GM18511 (cell line): Measurements from ENCODE around the gene RUFY4.
A peak's percentile ranks its signal among the peaks of the same experiment; 100 is the strongest.
"Not testable (repeated sequence)": the region's sequence is repeated elsewhere in the genome, so short reads cannot be mapped to it uniquely, and the experiment has no call there.

ENCODE experiments used
- ATAC-seq: cut with Tn5 transposase; IDR thresholded peaks from one replicate; pipeline ENCODE4 v1.9.1; 2021; ENCODE audit warnings: mild to moderate bottlenecking, moderate library complexity; ENCODE audit not compliant: unreplicated experiment

RUFY4 gene

GRCh38 chr2:218030409-218031195 lies 38.5 kb upstream of the RUFY4 start:
- no peak for ATAC-seq

GRCh38 chr2:218031261-218031660 lies 37.8 kb upstream of the RUFY4 start:
- no peak for ATAC-seq

- ATAC-seq, result no peak
Measured at GRCh38 chr2:218031771-218032257, 37.2 kb upstream of the RUFY4 start.

DNA sequence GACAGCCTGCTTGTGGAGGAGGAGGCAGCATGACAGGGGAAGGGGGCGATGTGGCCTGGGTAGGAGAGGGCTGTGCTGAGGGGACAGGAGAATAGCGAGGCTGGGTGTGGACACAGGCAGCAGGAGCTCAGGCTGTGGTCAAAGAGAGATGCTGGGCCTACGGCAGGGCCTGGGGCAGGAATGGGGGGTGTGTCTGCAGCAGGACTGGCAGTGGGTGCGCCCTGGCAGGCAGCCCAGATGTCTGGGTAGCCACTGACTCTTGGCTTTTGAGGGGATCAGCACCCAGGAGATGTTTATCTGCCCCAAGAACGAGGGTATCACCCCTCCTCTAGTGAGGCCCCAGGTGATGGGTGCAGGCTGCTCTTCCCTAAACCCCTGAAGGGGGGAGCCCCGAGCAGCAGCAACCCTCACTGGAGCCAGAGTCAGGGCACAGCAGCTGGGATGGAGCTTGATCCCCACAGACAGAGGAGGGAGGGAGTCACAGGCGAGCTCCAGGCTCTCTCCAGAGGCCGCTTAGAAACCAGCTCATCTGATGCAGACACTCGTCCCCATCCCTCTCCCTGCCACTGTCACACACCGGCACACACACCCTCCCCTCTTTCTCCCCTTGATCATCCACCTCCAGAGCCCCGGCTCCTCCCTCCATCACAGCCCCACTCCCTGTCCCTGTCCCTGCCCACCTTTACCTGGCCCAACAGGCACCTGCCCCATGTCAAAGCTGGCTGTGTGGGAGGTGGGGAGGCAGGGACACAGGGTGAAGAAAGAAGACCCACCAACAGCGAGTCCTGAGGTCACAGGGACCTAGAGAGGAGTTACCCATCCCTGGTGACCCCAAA lies 36.5 kb upstream of the RUFY4 start:
- no peak for ATAC-seq

GRCh38 chr2:218033208-218033589 lies 35.9 kb upstream of the RUFY4 start:
- ATAC-seq, result no peak

DNA sequence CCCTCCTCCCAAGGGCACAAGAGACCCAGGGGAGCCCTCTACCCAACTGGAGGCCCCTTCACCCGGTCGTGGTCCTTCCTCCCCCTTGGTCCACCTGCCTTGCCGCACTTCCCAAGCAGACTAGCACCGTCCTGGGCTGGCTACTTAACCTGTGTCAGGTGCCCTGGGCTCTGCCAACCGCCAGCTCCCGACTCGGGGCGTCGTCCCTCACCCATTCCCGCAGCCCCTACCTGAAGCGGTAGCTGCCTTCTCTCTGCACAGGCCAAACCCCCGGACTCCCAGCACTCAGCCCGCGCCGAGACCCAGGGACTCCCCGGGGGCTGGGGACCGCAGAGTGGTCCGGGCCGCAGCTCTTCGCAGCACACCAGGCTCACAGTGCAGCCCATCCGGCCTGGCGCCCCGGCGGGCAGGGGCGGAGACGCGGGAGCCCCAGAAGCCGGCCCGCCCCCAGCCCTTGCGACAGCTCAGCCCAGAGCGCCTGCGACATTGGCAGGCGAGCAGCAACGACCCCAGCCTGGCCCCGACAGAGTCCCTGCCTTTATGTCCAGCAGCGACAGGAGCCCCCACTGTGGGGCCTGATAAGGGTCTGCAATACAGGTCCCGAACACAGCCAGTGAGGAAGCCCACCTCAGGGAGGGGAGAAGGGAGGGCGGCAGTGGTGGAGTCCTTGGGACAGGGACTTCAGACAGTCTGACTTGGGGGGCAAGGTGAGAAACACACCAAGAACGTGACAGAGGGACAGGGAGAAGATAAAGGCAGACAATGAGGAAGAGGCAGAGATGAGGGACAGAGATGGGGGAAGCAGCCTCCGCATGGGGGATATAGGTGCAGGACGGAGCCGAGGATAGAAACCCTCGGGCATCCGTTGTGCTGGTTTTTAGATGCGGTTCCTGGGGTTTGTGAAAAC lies 35.2 kb upstream of the RUFY4 start:
- ATAC-seq, result peak; percentile 21

DNA sequence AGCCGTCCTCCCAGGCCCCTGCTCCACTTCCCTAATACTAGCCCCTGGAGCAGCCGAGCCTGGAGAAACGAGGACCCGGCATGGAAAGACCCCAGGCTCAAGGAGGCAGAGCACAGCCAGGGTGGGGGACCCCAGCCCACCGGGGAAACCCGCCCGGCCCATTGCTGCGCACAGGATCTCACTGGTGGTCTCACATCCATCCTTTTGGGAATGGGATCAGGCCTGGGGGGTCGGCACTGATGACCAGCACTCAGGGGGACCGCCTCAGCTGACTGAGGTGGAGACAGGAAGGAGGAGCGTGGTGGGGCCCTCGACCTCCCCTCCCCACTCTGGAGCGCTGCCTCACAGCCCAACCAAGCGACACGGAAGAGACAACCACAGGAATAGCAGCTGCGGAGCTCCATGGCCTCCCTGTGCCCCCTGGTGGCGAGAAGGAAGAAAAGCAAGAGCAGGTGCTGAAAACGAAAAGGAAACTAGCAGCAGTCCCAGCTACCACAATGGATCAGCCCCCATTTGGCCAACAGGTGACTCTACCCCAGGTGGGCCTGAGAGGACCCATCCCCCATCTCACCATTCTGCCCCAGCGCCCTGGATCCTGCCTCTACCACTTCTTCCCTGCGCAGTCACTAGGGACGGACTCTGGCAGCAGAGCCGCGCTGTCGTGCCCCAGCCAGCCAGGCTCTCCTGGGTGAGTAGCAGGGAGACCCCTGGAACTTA lies 34.4 kb upstream of the RUFY4 start:
- peak; percentile 95 for ATAC-seq

DNA sequence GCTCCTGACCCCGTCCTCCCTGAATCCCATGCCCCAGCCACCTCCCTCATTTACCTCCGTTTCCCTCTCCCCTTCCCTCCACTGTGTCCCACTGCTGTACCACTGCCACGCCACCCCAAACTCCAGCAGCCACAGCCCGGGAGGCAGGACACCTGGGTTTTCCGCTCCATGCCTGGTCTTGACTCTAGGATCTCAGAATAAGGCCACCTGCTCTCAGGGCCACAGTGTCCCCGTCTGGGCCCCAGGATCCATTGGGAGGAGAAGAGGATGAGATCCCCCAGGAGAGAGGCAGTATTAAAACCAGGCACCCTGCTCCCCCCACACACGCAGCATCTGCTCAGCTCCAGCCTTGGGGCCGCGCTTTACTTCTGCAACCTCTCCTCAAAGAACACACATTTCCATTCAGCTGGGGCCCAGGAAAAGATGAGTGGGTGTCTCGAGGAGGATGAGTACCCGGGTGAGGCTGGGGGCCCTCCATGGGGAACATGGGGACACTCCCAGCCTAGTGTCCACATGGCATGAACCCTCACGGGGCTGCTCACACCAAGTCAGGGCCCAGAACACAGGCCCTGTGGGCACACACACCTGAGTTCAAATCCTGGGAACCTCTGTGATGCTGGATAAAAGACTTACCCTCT lies 33.5 kb upstream of the RUFY4 start:
- no peak for ATAC-seq

GRCh38 chr2:218036371-218036770 lies 32.7 kb upstream of the RUFY4 start:
- no peak for ATAC-seq

DNA sequence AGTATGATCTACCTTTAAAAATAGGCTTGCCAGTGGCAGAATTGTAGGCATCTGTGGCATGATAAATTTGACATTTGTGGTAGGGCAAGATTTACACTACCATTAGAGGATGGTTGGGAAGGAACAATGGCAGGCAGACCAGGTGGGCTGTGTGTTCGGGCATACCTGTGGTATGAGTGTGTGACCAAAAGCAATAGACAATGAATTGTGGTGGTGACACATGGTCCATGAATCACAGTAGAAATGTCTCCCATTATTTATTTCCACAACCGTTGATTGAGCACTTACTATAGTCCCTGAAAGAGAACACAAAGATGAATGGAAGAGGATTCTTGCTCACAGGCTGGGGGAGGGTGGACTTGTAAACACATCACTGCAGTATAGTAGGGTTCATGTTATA lies 29.9 kb upstream of the RUFY4 start:
- no peak for ATAC-seq

DNA sequence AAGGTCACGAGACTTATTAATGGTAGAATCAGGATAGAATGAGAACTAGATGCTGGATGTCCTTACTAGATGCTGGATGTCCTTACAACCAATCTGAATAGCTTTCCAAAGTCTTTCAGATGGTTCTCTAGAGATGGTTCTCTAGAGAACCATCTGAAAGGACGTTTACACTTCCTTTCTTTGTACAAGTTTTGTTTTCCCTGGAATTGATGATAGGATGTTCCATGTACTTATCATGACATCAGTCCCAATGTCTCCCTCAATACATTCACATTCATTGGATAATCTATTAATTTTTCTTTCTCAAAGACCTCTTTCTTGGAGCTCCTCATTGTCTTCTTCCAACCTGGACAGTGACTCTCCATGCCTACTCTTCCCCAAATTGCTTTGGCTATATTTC lies 28.2 kb upstream of the RUFY4 start:
- ATAC-seq, result no peak

GRCh38 chr2:218041302-218042168 lies 27.5 kb upstream of the RUFY4 start:
- no peak for ATAC-seq

DNA sequence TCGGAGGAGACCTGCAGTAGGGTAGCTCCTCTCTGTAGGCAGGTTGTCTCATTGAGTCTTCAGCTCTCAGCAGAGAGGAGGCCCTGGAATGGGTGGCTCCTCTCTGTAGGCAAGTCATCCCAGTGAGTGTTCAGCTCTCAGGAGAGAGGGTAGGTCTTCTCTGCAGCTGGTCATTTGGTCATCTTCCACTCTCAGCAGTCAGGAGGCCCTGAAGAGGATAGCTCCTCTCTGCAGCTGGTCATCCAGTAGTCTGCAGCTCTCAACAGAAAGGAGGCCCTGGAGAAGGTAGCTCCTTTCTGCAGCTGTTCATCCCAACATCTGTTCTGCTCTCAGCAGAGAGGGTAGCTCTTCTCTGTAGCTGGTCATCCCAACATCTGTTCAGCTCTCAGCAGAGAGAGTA lies 26.0 kb upstream of the RUFY4 start:
- no peak for ATAC-seq

- no peak for ATAC-seq
Measured at GRCh38 chr2:218043701-218044109, 25.3 kb upstream of the RUFY4 start.

- ATAC-seq, result not testable (repeated sequence)
Measured at GRCh38 chr2:218044599-218044998, 24.5 kb upstream of the RUFY4 start.

- ATAC-seq, result peak; percentile 91
Measured at GRCh38 chr2:218046238-218046637, 22.8 kb upstream of the RUFY4 start.

- ATAC-seq, result no peak
Measured at GRCh38 chr2:218047536-218048225, 21.4 kb upstream of the RUFY4 start.

- ATAC-seq, result no peak
Measured at GRCh38 chr2:218051903-218052302, 17.1 kb upstream of the RUFY4 start.
